ENCODE results near the gene GPI. TPM values are rescaled to one million over a fixed set of nuclear protein-coding genes. Genes with fewer than 3 reads are reported as not detected.

GPI gene
- total RNA-seq, 1 donor from 2014 or later, result 213 TPM

DNA sequence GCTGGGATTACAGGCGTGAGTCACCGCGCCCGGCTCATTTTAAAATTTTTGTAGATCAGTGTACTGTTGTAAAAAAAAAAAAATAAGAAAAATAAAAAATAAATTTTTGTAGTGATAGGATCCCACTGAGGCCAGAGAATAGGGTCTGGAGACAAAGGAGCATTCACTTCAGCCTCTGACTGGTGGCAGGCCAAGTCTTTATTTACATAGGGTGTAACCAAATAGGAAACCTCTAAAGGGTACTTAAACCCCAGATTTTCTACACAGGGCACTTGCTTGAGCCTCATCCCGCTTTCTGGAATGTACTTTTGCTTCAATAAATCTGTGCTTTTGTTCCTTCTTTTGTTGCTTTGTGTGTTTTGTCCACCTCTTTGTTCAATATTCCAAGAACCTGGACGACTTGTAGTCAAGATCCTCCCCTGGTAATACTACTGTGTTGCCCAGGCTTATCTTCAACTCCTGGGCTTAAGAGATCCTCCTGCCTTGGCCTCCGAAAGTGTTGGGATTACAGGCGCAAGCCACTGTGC is 37.1 kb downstream of the GPI start:
- Mint-ChIP-seq H3K9me3 (ENCODE audit: unreplicated experiment) (peaks cover 6% of the 10 kb centered on the region), H3K27me3 (ENCODE audit: unreplicated experiment) (no peaks in the 10 kb centered on the region), H3K4me3 (ENCODE audit: unreplicated experiment) (no peak overlapping the region), H3K27ac (ENCODE audit: unreplicated experiment) (no peak overlapping the region), H3K4me1 (ENCODE audit: low read depth, unreplicated experiment) (no peaks in the 10 kb centered on the region), H3K36me3 (ENCODE audit: unreplicated experiment) (no peaks in the 10 kb centered on the region)
- no peak for DNase-seq
- TF ChIP-seq, protein P1, sequence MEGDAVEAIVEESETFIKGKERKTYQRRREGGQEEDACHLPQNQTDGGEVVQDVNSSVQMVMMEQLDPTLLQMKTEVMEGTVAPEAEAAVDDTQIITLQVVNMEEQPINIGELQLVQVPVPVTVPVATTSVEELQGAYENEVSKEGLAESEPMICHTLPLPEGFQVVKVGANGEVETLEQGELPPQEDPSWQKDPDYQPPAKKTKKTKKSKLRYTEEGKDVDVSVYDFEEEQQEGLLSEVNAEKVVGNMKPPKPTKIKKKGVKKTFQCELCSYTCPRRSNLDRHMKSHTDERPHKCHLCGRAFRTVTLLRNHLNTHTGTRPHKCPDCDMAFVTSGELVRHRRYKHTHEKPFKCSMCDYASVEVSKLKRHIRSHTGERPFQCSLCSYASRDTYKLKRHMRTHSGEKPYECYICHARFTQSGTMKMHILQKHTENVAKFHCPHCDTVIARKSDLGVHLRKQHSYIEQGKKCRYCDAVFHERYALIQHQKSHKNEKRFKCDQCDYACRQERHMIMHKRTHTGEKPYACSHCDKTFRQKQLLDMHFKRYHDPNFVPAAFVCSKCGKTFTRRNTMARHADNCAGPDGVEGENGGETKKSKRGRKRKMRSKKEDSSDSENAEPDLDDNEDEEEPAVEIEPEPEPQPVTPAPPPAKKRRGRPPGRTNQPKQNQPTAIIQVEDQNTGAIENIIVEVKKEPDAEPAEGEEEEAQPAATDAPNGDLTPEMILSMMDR (IDR thresholded peaks at IDR 0.05; ENCODE audit: partially characterized antibody, unreplicated experiment), result no peak

DNA sequence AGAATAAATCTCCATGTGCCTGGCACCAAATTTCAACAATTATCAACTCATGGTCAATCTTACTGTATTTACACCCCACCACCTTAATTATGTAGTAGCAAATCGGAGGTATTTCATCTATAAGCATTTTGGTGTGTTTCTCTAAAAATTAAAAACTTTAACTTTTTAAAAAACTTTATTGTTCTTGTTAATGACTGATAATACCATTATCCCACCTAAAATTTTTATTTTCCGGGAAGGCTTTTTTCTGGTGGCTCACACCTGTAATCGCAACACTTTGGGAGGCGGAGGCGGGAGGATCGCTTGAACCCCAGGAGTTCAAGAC is 38.8 kb downstream of the GPI start:
- Mint-ChIP-seq H3K9me3 (ENCODE audit: unreplicated experiment) (peaks cover 6% of the 10 kb centered on the region), H3K4me1 (ENCODE audit: low read depth, unreplicated experiment) (no peaks in the 10 kb centered on the region), H3K4me3 (ENCODE audit: unreplicated experiment) (peak overlapping the region; percentile 87), H3K27me3 (ENCODE audit: unreplicated experiment) (no peaks in the 10 kb centered on the region), H3K27ac (ENCODE audit: unreplicated experiment) (no peak overlapping the region), H3K36me3 (ENCODE audit: unreplicated experiment) (peaks cover 1% of the 10 kb centered on the region)
- DNase-seq, result no peak
- TF ChIP-seq, protein P1 (IDR thresholded peaks at IDR 0.05; ENCODE audit: partially characterized antibody, unreplicated experiment), result no peak

DNA sequence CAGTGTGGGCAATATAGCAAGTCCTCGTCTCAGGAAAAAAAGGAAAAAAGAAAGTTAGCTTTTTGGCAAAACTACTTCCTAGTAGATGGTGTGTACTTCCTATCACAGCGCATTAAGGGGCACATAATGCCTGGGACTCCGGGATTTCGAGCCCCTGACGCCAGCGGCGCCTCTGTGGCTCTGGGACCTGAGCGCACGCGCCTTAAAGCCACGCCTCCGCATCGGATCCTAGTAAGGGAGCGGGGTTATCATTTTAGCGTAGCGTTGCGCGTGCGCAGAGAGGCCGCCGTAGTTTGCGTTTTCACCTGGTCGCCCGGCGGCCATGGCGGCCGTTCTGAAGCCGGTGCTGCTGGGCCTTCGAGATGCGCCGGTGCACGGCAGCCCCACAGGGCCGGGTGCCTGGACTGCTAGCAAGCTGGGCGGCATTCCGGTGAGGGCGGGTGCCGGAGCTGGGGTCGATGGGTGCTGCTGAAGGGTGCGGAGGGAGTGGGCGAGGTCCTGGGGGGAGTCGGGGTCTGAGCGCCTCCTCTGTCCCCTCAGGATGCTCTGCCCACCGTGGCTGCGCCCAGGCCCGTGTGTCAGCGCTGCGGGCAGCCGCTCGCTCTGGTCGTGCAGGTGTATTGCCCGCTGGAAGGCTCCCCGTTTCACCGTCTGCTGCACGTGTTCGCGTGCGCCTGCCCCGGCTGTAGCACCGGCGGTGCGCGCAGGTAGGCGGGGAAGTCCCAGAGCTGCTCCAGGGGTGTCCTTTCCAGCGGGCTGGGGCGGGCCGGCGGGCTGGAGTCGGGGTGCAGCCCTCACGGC is 39.3 kb downstream of the GPI start, which contains the start of gene PDCD2L:
TSS of gene PDCD2L (plus strand) at position 291 of the 801 bp plus-strand sequence. CDS start at position 323, 32 bp downstream.
- Mint-ChIP-seq H3K4me3 (ENCODE audit: unreplicated experiment) (peak within 1 kb of the TSS; percentile 87), H3K36me3 (ENCODE audit: unreplicated experiment) (peaks cover 4% of the 10 kb centered on the region), H3K9me3 (ENCODE audit: unreplicated experiment) (peaks cover 6% of the 10 kb centered on the region), H3K27ac (ENCODE audit: unreplicated experiment) (no peak within 1 kb of the TSS), H3K4me1 (ENCODE audit: low read depth, unreplicated experiment) (no peaks in the 10 kb centered on the region), H3K27me3 (ENCODE audit: unreplicated experiment) (no peaks in the 10 kb centered on the region)
- TF ChIP-seq, protein P1 (IDR thresholded peaks at IDR 0.05; ENCODE audit: partially characterized antibody, unreplicated experiment), result no peak
- DNase-seq, result peak; percentile 95

DNA sequence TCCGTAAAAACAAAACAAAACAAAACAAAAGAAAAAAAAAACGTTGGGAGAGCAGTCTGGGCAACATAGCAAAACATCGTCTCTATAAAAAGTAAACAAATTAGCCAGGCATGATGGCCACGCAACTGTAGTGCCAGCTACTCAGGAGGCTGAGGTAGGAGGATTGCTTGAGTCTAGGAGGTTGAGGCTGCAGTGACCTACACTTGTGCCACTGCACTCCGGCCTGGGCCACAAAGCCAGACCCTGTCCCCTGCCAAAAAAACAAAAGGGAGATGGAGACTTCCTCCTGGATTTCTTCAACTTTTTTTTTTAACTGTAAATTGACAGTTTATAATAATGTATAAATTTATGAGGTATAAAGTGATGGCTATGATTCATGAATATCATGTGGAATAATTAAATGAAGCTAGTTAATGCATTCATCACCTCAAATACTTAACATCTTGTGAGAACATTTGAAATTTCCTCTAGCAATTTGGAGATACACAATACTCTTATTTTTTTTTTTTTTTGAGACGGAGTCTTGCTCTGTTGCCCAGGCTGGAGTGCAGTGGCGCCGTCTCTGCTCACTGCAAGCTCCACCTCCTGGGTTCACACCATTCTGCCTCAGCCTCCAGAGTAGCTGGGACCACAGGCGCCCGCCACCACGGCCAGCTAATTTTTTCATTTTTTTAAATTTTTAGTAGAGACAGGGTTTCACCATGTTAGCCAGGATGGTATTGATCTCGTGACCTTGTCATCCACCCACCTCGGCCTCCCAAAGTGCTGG is 41.1 kb downstream of the GPI start:
- TF ChIP-seq, protein P1 (IDR thresholded peaks at IDR 0.05; ENCODE audit: partially characterized antibody, unreplicated experiment), result no peak
- Mint-ChIP-seq H3K4me1 (ENCODE audit: low read depth, unreplicated experiment) (no peaks in the 10 kb centered on the region), H3K9me3 (ENCODE audit: unreplicated experiment) (peaks cover 5% of the 10 kb centered on the region), H3K27me3 (ENCODE audit: unreplicated experiment) (no peaks in the 10 kb centered on the region), H3K4me3 (ENCODE audit: unreplicated experiment) (no peak overlapping the region), H3K27ac (ENCODE audit: unreplicated experiment) (no peak overlapping the region), H3K36me3 (ENCODE audit: unreplicated experiment) (peaks cover 4% of the 10 kb centered on the region)
- no peak for DNase-seq

All from glutamatergic neuron (in vitro differentiated cells).